CD4-positive, alpha-beta T cell treated with Interleukin-17A for 4 hours (primary cell): ENCODE data around the gene CSKMT.
"Not testable (repeated sequence)": the region's sequence is repeated elsewhere in the genome, so short reads cannot be mapped to it uniquely, and the experiment has no call there.

Source experiments
- DNase-seq: peaks from one replicate; pipeline ENCODE4 v3.0.0-alpha.2; 2020; ENCODE audit warnings: mixed read lengths

Gene CSKMT

DNA sequence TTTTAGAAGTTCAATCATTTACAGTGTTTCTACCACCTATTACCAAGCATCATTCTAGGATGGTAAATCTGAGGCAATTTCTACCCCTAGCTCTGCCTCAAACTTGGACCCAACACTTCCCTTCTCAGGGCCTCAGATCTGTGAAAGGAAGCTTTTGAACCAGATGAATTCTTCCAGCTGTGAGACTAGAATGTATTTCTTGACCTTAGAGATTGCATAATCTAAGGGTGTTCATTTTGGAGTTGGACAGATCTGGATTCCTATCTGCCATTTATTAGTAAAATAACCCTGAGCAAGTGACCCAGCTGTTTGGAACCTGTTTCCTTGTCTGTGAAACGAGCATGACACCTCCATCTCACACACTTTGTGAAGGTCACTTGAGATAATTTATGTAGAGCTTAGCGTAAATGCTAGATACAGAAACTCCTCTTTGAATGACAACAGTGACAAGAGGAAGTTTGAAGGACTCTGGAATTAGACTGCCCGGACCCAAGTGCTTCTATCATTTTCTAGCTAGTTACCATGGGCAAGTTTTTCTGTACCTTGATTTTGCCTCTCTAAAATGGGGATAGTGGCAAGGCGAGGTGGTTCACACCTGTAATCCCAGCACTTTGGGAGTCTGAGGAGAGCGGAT, 8.2 kb upstream of the CSKMT start:
- DNase-seq, result no peak

DNA sequence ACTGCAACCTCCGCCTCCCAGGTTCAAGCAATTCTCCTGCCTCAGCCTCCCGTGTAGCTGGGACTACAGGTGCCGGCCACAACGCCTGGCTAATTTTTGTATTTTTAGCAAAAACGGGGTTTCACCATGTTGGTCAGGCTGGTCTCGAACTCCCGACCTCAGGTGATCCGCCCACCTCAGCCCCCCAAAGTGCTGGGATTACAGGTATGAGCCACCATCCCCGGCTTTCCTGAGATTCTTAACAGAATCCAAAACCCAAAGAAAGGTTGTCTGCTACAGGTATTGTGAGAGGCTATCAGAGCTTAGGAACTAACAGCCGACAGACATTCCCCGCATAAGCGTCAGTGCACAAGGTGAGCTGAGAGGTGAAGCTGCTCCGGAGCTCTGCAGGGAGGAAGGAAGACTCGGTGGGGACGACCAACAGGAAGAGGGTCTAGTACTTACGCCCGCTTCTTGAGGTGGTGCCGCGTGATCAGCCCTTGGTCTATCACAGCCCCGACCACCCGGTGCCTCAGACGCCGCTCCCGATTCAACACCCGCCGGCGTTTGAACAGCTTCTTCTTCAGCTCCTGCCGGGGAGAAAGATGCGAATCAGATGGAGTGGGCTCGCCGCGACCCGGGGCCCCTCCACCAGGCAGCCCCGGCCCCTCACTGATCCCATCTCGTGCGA, 572 bp upstream of the CSKMT start:
- peak; percentile 60 for DNase-seq

DNA sequence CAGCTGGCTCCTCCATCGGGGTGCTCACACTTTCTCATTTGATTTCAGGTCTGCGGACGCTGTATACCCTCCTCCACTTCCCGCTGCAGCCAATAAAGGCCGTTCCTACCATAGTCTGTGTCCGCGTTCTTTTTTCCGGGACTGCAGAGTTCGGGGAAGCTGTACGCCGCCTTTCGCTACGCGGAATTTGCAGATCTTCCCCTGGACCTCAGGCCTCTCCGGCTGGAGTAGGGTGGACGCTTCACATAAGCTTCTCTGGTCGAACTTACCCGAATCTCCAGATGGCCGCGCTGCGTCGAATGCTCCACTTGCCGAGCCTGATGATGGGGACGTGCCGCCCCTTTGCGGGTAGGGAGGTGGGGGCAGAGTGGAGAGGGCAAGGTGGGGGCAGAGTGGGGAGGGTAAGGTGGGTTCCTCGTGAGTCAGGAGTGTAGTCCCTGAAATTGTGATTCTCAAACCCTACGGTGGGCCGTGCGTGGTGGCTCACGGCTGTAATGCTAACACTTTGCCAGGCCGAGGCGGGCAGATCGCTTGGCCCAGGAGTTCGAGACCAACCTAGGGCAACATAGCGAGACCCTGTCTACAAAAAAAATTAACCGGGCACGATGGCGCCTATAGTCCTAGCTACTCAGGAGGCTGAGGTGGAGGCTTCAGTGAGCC, 617 bp downstream of the CSKMT start:
- DNase-seq, result peak; percentile 68

DNA sequence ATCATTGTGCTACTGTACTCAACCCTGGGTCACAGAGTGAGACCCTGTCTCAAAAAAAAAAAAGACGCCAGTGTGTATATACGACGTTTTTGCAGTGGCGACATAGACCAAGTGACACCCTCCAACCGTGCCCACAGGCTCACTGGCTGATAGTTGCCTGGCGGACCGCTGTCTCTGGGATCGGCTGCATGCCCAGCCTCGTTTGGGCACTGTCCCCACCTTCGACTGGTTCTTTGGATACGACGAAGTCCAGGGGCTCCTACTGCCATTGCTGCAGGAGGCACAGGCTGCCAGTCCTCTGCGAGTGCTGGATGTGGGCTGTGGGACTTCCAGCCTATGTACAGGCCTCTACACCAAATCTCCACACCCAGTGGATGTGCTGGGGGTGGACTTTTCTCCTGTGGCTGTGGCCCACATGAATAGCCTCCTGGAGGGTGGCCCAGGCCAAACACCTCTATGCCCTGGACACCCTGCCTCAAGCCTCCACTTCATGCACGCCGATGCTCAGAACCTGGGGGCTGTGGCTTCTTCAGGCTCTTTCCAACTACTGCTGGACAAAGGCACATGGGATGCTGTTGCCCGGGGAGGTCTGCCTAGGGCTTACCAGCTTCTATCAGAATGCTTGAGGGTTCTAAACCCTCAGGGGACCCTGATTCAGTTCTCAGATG, 1.3 kb downstream of the CSKMT start:
- no peak for DNase-seq

DNA sequence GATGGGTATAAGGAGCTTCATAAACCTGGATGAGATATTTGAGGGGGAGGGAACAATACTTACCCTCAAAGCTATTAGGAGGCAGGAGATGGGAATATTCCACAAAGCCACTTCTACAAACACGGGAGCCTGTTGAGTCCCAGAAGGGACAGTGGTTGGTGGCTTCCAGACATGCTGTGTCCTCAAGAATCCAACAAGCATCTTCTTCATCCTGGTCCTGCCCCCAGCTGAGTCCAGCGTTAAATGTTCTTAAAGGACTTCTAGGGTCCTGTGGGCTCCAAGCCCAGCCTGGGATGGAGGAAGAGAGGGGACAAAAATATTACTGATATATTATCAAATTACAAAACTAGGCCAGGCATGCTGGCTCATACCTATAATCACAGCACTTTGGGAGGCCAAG, 2.3 kb downstream of the CSKMT start:
- DNase-seq, result no peak

DNA sequence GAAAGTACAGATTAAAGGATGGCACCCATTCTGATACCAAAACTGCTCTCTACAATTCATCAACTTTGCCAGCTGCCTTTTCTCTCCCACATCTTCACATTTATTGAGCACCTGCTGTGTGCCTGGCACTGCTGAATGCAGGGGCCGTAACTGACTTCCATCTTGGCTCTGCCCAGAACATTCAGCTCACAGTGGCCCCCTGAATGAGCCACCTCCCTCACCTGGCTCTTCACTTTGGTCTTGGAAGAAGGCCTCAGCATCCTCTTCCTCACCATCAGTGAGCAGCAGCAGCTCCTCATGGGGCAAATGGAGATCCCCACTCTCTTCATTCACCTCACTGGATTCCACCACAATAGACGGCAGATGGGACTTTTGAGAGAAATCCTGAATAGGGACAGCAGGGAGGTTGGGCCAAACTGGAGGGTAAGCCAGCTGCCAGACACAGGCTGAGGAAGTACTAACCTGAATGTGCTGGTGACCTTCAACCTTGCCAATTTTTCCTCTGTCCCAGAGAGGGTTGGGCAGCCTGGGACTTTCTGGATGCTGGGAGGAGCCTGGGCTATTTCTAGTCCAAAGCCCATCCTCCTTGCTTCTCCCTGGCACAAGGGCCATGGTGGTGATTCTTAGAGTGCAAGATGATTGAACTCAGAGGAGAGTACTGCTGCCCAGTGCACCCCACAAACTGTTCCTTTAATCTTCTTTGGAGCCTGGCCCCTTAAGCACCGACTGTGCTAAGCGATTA, 4.5 kb downstream of the CSKMT start:
- no peak for DNase-seq

DNA sequence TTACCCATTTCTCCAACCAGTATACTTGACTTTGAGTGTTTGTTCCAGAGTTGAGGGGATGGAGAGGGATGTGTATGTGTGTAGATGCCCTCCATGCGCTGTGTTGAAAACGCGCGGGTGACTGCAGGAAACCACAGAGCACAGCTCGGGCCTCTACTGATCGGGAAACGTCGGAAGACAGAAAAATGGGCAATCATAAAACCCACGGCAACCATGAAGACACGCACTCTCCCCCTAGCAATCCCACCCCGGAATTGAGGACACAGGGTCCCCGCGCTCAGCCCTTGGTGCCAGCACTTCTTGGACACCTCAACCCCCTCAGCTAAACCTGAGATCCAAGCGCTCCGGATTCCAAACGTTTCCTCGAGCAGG, 6.1 kb downstream of the CSKMT start:
- no peak for DNase-seq

DNA sequence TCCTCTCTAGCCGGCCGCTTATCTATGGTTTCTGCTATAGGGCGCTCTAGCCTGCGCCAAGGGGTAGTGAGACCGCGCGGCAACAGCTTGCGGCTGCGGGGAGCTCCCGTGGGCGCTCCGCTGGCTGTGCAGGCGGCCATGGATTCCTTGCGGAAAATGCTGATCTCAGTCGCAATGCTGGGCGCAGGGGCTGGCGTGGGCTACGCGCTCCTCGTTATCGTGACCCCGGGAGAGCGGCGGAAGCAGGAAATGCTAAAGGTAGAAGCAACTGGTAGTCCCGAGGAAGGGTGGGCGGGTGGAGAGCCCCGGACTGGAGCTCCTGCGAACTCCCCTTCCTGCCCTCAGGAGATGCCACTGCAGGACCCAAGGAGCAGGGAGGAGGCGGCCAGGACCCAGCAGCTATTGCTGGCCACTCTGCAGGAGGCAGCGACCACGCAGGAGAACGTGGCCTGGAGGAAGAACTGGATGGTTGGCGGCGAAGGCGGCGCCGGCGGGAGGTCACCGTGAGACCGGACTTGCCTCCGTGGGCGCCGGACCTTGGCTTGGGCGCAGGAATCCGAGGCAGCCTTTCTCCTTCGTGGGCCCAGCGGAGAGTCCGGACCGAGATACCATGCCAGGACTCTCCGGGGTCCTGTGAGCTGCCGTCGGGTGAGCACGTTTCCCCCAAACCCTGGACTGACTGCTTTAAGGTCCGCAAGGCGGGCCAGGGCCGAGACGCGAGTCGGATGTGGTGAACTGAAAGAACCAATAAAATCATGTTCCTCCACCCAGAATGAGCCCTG, 6.7 kb downstream of the CSKMT start, which contains the start of the genes LBHD1 and UQCC3:
TSS of gene LBHD1 (minus strand) at position 660 of the 782 bp plus-strand sequence. CDS start 2,236 bp downstream, outside the sequence.
TSS of gene UQCC3 (plus strand) at position 66 of the 782 bp plus-strand sequence. CDS start at position 139, 73 bp downstream.
- DNase-seq, result peak; percentile 78

DNA sequence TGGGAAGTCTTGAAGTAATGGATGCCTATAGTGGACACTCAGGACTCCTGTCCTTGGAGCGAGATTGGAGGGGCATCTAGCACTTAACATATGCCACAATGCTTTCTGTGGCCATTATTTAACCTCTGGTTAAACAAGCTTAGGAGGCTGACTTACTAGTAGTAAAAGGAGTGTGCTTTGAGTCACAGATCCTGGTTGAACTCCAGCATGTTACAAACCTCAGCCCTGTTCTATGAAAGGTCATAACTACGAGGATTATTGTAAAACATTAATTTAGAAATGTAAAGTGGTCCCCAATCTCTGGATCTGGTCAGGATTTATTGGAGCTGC, 8.0 kb downstream of the CSKMT start:
- no peak for DNase-seq

DNA sequence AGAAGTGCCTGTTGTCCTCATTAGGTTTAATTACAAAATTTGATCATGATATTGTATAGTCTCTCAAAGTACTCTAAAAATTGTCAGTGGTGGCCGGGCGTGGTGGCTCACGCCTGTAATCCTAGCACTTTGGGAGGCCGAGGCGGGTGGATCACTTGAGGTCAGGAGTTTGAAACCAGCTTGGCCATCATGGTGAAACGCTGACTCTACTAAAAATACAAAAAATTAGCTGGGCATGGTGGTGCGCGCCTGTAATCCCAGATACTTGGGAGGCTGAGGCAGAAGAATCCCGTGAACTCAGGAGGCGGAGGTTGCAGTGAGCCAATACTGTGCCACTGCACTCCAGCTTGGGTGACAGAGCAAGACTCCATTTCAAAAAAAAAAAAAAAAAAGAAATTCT, 10.3 kb downstream of the CSKMT start:
- not testable (repeated sequence) for DNase-seq

DNA sequence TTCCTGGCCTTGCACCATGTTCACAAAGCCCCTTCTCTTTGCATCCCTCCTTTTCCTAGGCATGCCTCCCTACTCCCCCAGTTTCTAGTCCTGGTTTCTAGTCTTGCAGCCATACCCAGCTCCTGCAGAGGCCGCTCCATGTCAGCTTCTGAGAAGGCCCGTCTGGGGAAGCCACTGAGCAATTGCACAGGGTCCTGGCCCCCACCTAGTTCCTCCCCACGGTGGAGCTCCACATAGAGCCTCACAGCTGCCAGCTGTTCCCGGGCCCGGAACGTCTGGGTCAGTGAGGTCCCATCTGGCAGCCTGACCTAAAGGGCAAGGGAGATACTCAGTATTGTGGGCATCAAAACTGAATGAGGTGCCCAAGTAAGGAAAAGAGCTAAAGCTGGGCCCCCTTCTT, 11.6 kb downstream of the CSKMT start:
- no peak for DNase-seq

DNA sequence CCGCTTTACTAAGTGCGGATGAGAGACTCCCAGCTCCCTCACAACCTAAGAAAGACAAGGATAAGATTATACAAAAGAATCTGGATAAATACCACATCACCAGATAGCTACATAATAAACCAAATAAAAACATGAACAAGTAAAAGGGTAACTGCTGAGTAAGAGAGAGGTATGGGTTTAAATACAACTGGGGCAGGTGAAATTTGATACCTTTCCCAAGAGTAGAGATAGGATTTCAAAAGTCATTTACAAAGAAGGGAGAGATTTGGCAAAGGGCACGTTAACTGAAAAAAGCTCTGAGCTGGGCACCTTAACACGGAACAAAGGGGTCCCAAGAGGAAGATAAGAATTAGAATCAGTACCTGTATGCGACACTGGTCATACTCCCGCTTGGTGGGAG, 12.0 kb downstream of the CSKMT start:
- no peak for DNase-seq

DNA sequence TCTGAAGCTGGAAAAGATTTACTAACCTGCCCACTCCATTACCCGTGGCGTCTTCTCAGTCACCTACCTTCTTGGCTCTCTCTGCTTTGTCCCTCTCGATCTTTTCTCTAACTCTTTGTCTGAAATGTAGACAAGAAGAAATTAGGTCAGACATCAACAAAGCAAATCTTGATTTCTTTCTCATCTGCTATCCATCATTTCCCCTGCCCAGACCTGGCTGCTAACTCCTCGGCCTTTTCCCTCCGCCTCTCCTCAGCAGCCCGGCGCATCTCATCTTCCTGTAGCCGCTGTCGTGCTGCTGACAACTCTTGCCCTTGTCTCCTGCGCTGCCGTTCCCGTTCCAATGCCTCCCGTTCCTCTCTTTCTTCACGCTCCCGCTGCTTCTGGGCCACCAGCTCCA, 12.6 kb downstream of the CSKMT start:
- DNase-seq, result no peak

DNA sequence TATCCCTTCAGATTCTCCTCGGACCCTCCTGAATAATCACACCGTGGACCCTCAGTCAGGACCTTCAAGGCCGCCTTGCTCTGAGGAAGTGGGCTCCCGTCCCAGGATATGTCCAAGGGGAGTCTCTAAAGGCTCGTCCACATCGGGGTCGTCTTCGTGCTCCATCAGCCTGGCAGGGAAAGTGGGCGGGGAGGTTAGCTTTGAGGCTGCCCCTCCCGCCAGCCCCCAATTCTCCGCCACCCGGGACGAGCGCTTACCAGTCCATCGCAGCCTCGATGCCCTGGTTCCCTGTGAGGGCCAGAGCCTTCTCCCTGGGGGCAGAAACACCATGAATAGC, 13.3 kb downstream of the CSKMT start:
- DNase-seq, result no peak

DNA sequence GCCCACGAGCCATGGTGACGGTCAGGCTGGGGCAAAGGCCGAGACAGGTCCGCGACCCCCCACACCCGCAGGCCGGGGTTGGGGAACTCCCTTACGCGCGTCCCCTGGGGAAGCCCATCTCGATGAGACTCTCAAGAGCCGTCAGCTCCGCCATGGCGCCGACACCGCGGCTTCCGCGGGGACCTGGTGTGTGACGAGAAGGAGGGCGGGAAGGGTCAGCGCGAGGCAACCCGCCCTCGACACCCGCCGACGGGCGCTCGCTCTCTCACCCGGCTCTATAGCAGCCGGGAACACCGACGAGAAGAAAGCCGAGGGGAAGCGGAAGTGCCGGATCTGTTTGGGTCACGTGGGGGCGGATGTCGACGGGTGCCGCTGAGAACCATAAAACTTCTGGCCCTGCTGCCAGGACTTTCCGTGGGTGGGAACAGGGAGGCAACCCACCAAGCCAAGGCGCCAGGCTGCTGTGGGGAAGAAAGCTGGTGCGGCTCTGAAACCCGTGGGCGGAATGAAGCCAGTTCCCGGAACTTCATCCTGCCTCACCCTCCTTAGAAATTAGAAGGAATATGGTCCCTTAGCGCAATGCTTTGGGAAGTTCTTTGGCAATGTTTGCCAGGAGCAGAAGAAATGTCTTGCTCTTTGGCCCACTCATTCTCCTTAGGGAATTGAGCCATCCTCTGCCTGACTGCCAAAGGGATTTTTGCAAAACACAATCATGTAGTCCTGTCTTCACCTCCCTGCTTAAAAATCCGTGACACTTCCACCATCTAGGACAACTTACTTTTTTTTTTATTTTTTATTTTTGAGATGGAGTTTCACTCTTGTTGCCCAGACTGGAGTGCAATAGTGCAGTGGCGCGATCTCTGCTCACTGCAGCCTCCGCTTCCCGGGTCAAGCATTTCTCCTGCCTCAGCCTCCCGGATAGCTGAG, 13.9 kb downstream of the CSKMT start, which contains the start of gene UBXN1:
TSS of gene UBXN1 (minus strand) at position 304 of the 927 bp plus-strand sequence. CDS start at position 154, 150 bp downstream.
- peak; percentile 85 for DNase-seq

DNA sequence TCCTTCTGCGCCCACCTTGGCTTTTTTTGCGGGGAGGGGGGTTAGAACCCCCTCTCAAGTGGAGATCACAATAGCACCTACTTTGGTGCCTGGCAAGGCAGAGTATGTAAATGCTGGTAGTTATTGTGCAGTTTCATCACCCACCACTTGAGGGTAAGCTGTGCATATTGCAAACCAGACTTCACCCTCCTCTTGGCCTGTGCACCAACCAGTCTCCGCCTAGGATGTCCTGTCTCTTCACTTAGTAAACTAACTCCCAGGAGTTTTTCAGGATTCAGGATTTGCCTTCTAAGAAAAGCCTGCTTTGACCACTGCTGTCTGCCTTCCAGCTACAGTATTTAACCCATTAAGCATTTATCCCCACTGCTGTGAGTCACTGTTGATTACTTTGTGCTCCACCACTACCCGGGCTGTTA, 15.7 kb downstream of the CSKMT start:
- DNase-seq, result peak; percentile 52

DNA sequence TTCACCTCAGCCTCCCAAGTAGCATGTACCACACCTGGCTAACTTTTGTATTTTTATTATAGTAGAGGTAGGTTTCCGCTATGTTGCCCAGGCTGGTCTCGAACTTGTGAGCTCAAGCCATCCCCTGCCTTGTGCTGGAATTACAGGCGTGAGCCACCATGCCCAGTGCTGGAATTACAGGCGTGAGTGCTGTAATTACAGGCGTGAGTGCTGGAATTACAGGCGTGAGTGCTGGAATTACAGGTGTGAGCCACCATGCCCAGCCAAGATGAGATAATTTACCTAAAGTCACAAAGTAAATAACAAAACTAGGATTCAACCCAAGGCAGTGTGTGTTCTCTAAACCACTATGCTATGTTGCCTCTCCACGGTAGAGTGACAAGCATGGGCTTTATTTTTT, 17.4 kb downstream of the CSKMT start:
- DNase-seq, result no peak

DNA sequence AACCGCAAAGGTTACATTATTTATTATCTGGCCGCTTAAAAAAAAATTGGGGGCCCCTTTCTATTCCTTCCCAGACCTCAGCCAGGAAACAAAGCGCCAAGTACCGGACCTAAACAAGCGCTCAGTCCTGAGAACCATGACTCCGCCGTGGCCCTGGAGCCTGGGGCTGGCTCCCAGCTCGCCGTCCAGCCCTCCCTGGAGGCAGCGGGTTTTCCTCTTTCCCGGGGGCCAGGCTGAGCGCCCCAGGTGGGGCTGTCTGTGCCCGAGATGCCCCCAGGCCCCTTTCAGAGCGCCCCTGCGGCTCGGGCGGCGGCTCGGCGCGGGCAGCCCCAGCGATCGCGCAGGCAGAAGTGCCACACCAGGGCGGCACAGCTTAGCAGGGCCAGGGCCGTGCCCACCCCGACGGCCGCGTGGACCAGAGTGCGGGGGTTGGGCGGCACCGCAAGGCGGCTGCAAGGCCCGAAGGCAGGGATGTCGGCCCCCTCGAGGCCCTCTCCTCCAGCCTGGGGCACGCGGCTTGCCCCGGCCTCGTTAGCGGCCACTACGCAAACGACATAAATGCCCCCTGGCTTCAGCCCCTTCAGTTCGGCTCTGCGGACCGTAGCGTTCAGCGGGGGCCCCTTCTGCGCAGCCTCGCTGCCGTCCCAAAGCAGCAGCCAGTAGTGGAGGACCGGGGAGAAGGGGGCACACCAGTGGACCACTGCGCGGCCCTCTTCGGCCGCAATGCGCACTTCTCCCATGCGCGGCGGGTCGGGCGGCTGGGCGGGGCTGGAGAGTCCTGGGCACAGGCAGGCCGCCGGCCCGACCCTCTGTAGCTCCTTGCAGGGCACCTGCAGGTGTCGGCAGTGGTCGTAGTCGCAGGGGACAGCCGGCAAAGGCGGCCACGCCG, 22.6 kb downstream of the CSKMT start:
- DNase-seq, result no peak

DNA sequence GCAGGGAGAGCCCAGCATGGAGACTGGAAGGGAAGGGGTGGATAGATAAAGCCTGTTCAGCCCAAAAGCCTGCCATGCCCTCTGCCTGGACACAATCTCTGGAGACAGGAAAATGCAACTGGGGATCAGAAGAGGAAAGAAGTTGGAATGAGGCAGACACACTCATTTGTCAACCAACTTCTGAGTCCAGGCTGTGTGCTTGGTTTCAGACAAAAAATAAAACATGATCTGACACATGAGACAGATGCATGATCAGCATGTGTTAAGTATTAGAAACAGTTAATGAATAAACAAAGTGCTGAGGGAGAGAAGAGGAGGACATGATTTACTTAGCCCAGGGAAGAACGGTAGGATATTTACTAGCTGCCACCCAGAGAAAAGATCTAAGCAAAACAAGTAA, 23.4 kb downstream of the CSKMT start:
- DNase-seq, result no peak
